ENCODE measurements around the gene PPBP.

Gene PPBP, protein sequence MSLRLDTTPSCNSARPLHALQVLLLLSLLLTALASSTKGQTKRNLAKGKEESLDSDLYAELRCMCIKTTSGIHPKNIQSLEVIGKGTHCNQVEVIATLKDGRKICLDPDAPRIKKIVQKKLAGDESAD

DNA sequence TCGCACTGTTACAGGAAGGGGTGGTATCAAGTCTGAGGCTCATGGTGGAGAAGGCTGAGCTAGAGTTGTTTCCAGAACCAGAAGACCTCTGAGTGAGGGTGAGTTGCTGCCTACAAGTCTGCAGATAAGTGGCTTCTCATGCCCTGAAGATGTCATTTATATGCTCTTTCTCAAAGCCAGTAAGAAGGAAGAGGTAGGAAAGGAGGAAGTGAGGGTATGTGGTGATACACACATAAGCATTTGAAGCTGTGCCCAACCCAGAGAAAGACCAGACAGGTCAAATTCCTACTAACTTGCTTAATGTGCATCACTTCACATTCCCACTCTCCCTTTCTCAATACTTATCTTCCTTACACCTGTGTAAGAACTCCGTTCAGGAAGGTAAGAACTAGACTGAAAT, at the start of gene PPBP:
PPBP (minus strand) TSS at position 130 of the 400 bp plus-strand sequence; CDS start at position 43, 87 bp downstream.
- DNase-seq (ENCODE audit: low read depth): no peak

GRCh38 chr4:74037076-74037955, 49.3 kb upstream of the PPBP start:
- no peak for DNase-seq (ENCODE audit: low read depth)

DNA sequence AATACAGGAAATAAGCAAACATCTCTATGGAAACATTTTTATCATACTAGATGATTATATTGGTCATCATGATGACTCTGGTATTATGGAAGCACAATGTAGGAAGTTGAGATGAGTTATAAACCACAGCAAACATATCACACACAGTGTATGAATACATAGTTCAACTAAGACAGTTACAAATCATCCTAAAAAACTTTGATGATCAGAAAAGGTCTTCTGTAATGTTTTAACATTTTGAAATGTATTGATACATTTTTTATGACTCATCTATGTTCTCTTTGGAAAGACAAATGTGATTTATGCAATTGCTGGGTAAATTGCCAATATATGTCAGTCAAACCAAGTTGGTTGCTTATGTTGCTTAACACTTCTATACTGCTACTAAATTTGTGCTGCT, 45.7 kb upstream of the PPBP start:
- no peak for DNase-seq (ENCODE audit: low read depth)

- no peak for DNase-seq (ENCODE audit: low read depth)
Observed at GRCh38 chr4:74032064-74032463, 44.1 kb upstream of the PPBP start.

- DNase-seq (ENCODE audit: low read depth): no peak
Observed at GRCh38 chr4:74031576-74031975, 43.6 kb upstream of the PPBP start.

- DNase-seq (ENCODE audit: low read depth): no peak
Observed at GRCh38 chr4:74030285-74030684, 42.3 kb upstream of the PPBP start.

- no peak for DNase-seq (ENCODE audit: low read depth)
Observed at GRCh38 chr4:74028504-74028903, 40.5 kb upstream of the PPBP start.

DNA sequence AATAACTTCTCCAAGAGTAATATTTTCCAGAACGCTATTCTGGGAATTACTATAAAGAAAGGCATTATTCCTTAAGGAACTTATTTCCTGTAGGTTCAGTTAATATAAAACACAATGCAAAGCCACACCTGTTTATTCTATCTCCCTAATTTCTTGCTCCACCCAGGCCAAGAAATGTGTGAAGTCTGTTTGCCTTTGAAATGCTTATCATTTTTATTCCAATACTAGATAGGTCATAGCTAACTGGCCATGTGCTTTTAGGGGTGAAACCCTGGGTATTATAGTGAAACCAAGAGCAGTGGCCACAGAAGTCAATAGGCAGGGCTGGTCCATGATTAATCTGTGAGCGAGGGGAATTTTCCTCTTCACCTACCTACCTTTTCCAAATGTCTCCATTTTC, 35.7 kb upstream of the PPBP start:
- DNase-seq (ENCODE audit: low read depth): no peak

GRCh38 chr4:74021601-74022000, 33.6 kb upstream of the PPBP start:
- no peak for DNase-seq (ENCODE audit: low read depth)

DNA sequence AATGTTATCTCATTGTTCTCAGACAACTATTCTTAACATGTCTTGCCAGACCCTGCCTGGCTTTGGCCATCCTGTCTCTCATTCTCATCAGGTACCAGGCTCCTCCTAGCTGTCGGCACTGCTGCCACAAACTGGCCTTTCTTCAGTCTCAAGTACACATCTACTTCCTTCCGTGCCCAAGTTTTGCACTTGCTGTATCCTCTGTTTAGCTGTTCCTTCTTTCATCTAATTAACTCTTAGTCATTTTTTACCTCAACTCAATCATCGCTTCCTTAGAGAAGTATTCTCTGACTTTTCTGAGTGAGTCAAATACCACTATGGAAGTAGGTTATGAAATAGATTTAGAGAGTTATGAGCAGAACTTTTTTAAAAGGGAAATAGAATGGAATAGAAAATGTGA, 30.8 kb upstream of the PPBP start:
- no peak for DNase-seq (ENCODE audit: low read depth)

DNA sequence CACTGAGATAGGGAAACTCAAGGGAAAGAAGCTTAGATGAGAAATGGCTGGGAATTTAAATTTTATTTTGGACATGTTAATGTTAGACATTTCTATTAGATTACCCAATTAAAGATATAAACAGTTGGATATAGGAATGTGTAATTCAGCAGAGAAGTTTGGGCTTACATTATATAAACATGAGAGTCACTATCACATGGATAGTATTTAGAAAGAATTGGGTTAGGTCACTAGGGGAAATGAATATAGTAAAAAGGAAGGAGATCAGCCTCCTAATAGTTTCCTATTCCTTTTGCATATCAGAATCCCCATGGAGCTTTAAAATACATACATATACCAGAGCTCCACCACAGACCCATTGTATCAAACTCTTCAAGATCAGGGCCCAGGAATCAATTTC, 30.1 kb upstream of the PPBP start:
- DNase-seq (ENCODE audit: low read depth): no peak

- DNase-seq (ENCODE audit: low read depth): no peak
Observed at GRCh38 chr4:74016068-74016467, 28.1 kb upstream of the PPBP start.

- DNase-seq (ENCODE audit: low read depth): no peak
Observed at GRCh38 chr4:74015126-74015780, 27.3 kb upstream of the PPBP start.

GRCh38 chr4:74014332-74014731, 26.3 kb upstream of the PPBP start:
- DNase-seq (ENCODE audit: low read depth): no peak

DNA sequence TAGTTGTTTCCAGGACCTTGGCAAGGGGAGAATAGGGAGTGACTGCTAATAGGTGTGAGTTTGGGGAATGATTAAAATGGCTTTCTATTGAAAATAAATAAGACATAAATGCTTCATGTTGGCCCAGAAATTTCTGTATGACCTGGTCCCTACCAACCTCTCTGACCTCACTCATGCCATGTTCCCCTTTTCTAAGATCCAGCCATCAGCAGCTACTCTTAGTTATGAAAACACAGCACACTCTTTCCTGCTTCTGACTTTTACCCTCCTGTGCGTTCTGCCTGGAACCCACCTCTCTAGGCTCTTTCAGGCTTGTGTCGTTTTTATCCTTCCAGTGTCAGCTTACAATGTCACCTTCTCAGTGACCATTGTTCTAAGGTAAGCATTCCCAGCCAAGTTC, 25.3 kb upstream of the PPBP start:
- DNase-seq (ENCODE audit: low read depth): no peak

DNA sequence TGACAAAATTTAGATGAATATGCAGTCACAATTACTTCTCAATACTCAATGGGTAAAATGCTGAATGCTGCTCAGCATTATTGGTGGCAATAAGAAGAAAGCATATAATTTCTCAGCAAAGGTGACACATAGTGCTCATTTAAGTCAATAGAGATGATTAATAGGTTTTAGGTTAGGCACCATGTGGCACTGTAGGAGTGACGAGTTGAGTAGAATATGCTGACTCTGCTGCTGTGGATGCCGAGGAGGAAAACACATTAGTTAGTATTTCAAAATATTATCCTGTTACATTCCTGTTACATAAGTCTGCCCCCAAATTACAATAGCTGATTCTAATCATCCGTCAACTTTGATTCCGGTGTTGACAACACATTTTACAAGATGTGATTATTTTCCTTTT, 24.1 kb upstream of the PPBP start:
- no peak for DNase-seq (ENCODE audit: low read depth)

GRCh38 chr4:74009307-74009706, 21.3 kb upstream of the PPBP start:
- DNase-seq (ENCODE audit: low read depth): no peak

DNA sequence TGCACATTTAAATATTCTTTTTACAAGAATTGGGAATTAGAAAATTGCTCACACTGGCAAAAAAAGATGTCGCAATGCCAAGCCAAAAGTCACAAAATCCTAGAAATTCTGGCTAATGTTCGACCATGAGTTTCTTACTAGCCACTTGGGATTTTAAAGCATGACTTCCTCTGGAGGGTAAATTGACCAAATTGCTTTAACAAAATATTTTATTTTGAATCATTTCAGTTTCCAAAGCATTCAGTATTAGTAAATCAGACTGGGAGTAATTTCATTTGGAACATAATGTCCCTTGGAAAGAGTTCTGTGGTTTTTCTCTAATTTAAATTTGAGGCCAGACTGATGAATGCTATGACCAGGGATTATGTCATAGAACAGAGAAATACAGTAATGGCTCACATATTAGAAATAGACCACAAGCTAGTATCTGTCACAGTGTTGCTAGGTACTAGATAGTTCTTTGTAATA, 18.1 kb upstream of the PPBP start:
- no peak for DNase-seq (ENCODE audit: low read depth)

DNA sequence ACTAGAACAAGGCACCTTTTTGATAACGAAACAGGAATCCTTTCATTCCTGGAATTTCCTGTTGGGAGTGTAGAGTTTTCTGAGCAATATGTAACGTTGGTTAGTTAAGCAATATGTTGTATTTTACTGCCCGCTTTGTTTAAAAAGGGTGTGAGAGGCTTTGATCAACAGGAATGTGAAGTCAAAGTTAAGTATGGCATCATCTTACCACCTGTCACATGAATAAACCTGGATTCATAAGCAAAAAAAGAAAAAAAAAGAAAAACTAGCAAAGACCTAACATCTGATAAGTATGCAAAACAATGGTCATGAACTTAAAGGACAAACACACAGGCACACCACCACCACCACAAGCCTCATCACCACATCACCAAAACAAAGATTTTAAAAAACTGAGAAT, 17.5 kb upstream of the PPBP start:
- no peak for DNase-seq (ENCODE audit: low read depth)

DNA sequence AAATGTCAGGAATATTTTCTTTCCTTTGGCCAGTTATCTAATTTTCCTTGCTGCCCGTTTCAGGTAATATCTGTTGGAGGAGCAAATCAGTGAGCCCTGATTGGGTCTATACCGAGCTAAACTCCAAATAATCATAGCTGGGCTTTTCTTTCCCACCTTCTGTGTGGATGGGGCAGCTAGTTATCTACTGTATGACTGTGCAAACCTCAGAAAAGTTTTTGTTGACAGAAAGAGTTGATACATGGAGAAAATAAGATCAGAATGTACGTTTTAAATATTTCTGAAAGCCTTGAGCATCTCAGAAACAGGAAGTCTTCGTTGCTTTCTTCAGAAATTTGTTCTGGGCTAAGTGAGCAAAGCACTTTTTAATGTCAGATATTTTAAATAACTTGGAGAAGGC, 16.7 kb upstream of the PPBP start:
- DNase-seq (ENCODE audit: low read depth): no peak

- no peak for DNase-seq (ENCODE audit: low read depth)
Observed at GRCh38 chr4:74000301-74000700, 12.3 kb upstream of the PPBP start.

GRCh38 chr4:73998040-73999011, 10.3 kb upstream of the PPBP start, which contains the start of gene CXCL5:
Gene CXCL5 (minus strand): TSS chr4:73998677. CDS start chr4:73998581, 96 bp downstream.
- no peak for DNase-seq (ENCODE audit: low read depth)
